ENCODE measurements around the gene POLK. TPM values are rescaled to one million over a fixed set of nuclear protein-coding genes. Genes with fewer than 3 reads are reported as not detected.
"Not testable (repeated sequence)": the region's sequence is repeated elsewhere in the genome, so short reads cannot be mapped to it uniquely, and the experiment has no call there.

Gene POLK
- total RNA-seq, 2 experiments from 2014 or later, result 26.8 to 29.0 TPM

GRCh38 chr5:75529185-75529584 is 17.5 kb downstream of the POLK start:
- no peaks in the 10 kb centered on the region for H3K27me3 Mint-ChIP-seq (ENCODE audit: low read depth)
- H3K36me3 Mint-ChIP-seq (ENCODE audit: low read depth), result peaks cover 25% of the 10 kb centered on the region
- intact Hi-C loops (cut with micrococcal nuclease), result no loop called here
- CTCF ChIA-PET, result no interaction called here
- no peak overlapping the region for H3K27ac Mint-ChIP-seq
- H3K9me3 Mint-ChIP-seq, result peaks cover 6% of the 10 kb centered on the region
- no peak overlapping the region for H3K4me3 Mint-ChIP-seq
- DNase-seq, result no peak
- H3K4me1 Mint-ChIP-seq (ENCODE audit: low read depth), result peaks cover 34% of the 10 kb centered on the region

DNA sequence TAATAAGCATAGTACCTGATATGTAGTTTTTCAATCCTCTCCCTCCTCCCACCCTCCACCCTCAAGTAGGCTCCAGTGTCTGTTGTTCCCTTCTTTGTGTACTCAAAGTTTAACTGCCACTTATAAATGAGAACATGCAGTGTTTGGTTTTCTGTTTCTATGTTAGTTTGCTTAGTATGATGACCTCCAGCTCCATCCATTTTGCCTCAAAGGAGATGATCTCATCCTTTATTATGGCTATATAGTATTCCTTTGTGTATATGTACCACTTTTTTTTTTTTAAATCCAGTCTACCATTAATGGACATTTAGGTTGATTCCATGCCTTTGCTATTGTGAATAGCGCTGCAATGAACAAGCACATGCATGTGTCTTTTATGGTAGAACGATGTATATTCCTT is 20.5 kb downstream of the POLK start:
- Mint-ChIP-seq H3K27ac (no peak overlapping the region), H3K27me3 (ENCODE audit: low read depth) (no peaks in the 10 kb centered on the region), H3K36me3 (ENCODE audit: low read depth) (peaks cover 44% of the 10 kb centered on the region), H3K9me3 (peaks cover 15% of the 10 kb centered on the region), H3K4me1 (ENCODE audit: low read depth) (peaks cover 21% of the 10 kb centered on the region), H3K4me3 (no peak overlapping the region)
- intact Hi-C loops (cut with micrococcal nuclease), result no loop called here
- no peak for DNase-seq
- CTCF ChIA-PET, result no interaction called here

DNA sequence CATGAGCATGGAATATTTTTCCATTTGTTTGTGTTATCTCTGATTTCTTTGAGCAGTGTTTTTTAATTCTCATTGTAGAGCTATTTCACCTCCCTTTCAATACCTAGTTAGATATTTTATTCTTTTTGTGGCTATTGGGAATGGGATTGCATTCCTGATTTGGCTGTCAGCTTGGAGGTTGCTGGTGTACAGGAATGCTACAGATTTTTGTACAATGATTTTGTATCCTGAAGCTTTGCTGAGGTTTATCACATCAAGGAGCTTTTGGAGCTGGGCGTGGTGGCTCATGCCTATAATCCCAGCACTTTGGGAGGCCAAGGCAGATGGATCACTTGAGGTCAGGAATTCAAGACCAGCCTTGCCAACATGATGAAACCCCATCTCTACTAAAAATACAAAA is 22.0 kb downstream of the POLK start:
- H3K27me3 Mint-ChIP-seq (ENCODE audit: low read depth); H3K27ac Mint-ChIP-seq; intact Hi-C loops (cut with micrococcal nuclease); DNase-seq; H3K4me3 Mint-ChIP-seq: not testable (repeated sequence)
- Mint-ChIP-seq H3K36me3 (ENCODE audit: low read depth) (peaks cover 44% of the 10 kb centered on the region), H3K4me1 (ENCODE audit: low read depth) (peaks cover 19% of the 10 kb centered on the region), H3K9me3 (peaks cover 15% of the 10 kb centered on the region)
- CTCF ChIA-PET, result interaction anchor here (0.7 kb wide), 1 partner anchor 59 kb away, joined by 3 read pairs; no protein-coding TSS in a partner anchor

- Mint-ChIP-seq H3K4me3 (no peak overlapping the region), H3K4me1 (ENCODE audit: low read depth) (peaks cover 19% of the 10 kb centered on the region), H3K36me3 (ENCODE audit: low read depth) (peaks cover 42% of the 10 kb centered on the region), H3K9me3 (peaks cover 15% of the 10 kb centered on the region), H3K27ac (no peak overlapping the region), H3K27me3 (ENCODE audit: low read depth) (no peaks in the 10 kb centered on the region)
- no peak for DNase-seq
- intact Hi-C loops (cut with micrococcal nuclease), result no loop called here
- CTCF ChIA-PET, result no interaction called here
Observed at GRCh38 chr5:75534734-75535133, 23.0 kb downstream of the POLK start.

DNA sequence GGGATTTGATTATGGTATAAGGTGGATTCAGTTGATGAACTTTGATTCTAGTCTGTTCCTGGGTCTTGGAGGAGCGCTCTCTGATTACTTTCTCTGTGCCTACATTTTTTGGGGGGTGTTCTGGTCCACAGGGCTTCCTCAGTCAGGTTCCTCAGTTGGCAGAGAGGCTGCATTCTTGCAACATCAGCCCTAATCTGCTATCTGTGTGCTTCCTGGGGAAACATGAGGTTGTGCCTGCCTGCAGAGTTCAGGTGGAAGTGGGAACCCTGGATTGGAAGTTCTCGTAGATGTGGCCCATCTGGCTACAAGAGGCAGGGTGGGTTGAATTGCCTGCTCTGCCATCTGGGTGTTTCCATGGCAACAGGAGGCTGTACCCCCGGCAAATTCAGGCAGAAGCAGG is 24.5 kb downstream of the POLK start:
- no peak overlapping the region for H3K27ac Mint-ChIP-seq
- DNase-seq, result no peak
- H3K4me3 Mint-ChIP-seq, result no peak overlapping the region
- CTCF ChIA-PET, result no interaction called here
- H3K36me3 Mint-ChIP-seq (ENCODE audit: low read depth), result peaks cover 43% of the 10 kb centered on the region
- intact Hi-C loops (cut with micrococcal nuclease), result no loop called here
- H3K9me3 Mint-ChIP-seq, result peaks cover 15% of the 10 kb centered on the region
- H3K4me1 Mint-ChIP-seq (ENCODE audit: low read depth), result peaks cover 17% of the 10 kb centered on the region
- H3K27me3 Mint-ChIP-seq (ENCODE audit: low read depth), result no peaks in the 10 kb centered on the region

DNA sequence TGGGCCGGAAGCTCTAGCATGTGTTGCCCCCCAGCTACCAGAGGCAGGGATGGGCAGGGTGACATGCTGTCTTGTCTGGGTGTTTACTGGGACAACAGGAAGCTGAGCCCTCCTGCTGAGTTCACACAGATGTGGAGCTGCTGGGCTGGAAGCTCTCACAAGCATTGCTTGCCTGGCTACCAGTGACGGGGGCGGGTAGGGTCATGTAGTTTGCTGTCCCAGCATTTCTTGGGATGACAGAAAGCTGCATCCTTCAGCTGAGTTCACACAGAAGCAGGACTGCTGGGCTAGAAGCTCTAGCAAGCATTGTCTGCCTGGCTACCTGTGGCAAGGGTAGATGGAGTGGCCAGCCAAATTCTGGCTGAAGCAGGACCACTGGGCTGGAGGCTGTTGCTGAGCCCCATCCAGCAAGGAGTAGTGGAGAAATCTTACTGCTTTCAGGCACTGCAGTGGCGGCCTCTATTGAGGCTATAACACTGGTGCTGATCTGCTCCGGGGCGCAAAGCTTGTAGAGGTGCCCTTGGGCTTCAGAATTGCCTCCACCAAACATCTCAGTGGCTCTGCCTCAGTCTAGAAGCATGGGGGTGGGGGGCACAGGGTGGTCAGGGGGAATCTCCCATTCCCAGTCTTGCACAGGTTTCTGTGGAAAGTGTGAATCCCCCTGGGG is 25.1 kb downstream of the POLK start:
- Mint-ChIP-seq H3K9me3 (peaks cover 15% of the 10 kb centered on the region), H3K4me3 (no peak overlapping the region), H3K4me1 (ENCODE audit: low read depth) (peaks cover 17% of the 10 kb centered on the region), H3K27me3 (ENCODE audit: low read depth) (no peaks in the 10 kb centered on the region), H3K36me3 (ENCODE audit: low read depth) (peaks cover 41% of the 10 kb centered on the region), H3K27ac (no peak overlapping the region)
- intact Hi-C loops (cut with micrococcal nuclease), result no loop called here
- CTCF ChIA-PET, result no interaction called here
- no peak for DNase-seq

GRCh38 chr5:75538211-75538610 is 26.5 kb downstream of the POLK start:
- Mint-ChIP-seq H3K4me3 (no peak overlapping the region), H3K9me3 (peaks cover 12% of the 10 kb centered on the region), H3K4me1 (ENCODE audit: low read depth) (peaks cover 13% of the 10 kb centered on the region), H3K27ac (no peak overlapping the region), H3K27me3 (ENCODE audit: low read depth) (no peaks in the 10 kb centered on the region), H3K36me3 (ENCODE audit: low read depth) (peaks cover 30% of the 10 kb centered on the region)
- intact Hi-C loops (cut with micrococcal nuclease), result no loop called here
- DNase-seq, result no peak
- CTCF ChIA-PET, result interaction anchor here (0.7 kb wide), 1 partner anchor 315 kb away, joined by 4 read pairs; no protein-coding TSS in a partner anchor

- no peaks in the 10 kb centered on the region for H3K4me1 Mint-ChIP-seq (ENCODE audit: low read depth)
- intact Hi-C loops (cut with micrococcal nuclease), result no loop called here
- no peaks in the 10 kb centered on the region for H3K9me3 Mint-ChIP-seq
- no peak overlapping the region for H3K4me3 Mint-ChIP-seq
- CTCF ChIA-PET, result no interaction called here
- H3K36me3 Mint-ChIP-seq (ENCODE audit: low read depth), result peaks cover 15% of the 10 kb centered on the region
- no peaks in the 10 kb centered on the region for H3K27me3 Mint-ChIP-seq (ENCODE audit: low read depth)
- DNase-seq, result no peak
- no peak overlapping the region for H3K27ac Mint-ChIP-seq
Observed at GRCh38 chr5:75545131-75545530, 33.4 kb downstream of the POLK start.

DNA sequence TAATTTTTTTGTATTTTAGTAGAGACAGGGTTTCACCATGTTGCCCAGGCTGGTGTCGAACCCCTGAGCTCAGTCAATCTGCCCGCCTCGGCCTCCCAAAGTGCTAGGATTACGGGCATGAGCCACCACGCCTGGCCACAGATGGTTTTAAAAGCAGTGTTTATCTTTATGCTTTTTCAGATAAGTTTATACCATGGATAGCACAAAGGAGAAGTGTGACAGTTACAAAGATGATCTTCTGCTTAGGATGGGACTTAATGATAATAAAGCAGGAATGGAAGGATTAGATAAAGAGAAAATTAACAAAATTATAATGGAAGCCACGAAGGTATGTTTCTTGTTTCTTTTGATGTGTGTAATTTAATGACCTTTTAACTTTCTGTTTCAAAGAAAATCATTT is 35.1 kb downstream of the POLK start:
- Mint-ChIP-seq H3K9me3 (no peaks in the 10 kb centered on the region), H3K4me1 (ENCODE audit: low read depth) (no peaks in the 10 kb centered on the region), H3K27ac (no peak overlapping the region), H3K36me3 (ENCODE audit: low read depth) (peaks cover 21% of the 10 kb centered on the region), H3K27me3 (ENCODE audit: low read depth) (no peaks in the 10 kb centered on the region), H3K4me3 (no peak overlapping the region)
- intact Hi-C loops (cut with micrococcal nuclease), result no loop called here
- CTCF ChIA-PET, result no interaction called here
- no peak for DNase-seq

GRCh38 chr5:75547812-75548211 is 36.1 kb downstream of the POLK start:
- DNase-seq, result no peak
- intact Hi-C loops (cut with micrococcal nuclease), result no loop called here
- no peaks in the 10 kb centered on the region for H3K27me3 Mint-ChIP-seq (ENCODE audit: low read depth)
- H3K27ac Mint-ChIP-seq, result no peak overlapping the region
- H3K4me1 Mint-ChIP-seq (ENCODE audit: low read depth), result no peaks in the 10 kb centered on the region
- CTCF ChIA-PET, result no interaction called here
- no peaks in the 10 kb centered on the region for H3K9me3 Mint-ChIP-seq
- no peak overlapping the region for H3K4me3 Mint-ChIP-seq
- H3K36me3 Mint-ChIP-seq (ENCODE audit: low read depth), result peaks cover 25% of the 10 kb centered on the region

DNA sequence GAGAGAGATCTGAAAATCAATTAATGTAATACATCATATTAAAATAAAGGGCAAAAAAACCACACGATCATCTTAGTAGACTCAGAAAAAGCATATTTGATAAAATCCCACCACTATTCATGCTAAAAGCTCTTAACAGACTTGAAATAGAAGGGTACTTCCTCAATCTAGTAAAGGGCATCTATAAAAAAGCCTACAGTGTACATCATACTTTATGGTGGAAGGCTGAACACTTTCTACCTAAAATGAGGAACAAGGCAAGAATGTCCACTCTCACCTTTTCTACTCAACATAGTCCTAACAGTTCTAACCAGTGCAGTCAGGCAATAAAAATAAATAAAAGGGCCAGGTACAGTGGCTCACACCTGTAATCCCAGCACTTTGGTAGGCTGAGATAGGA is 38.9 kb downstream of the POLK start:
- DNase-seq, result no peak
- Mint-ChIP-seq H3K4me1 (ENCODE audit: low read depth) (no peaks in the 10 kb centered on the region), H3K36me3 (ENCODE audit: low read depth) (peaks cover 33% of the 10 kb centered on the region), H3K27me3 (ENCODE audit: low read depth) (no peaks in the 10 kb centered on the region), H3K9me3 (no peaks in the 10 kb centered on the region), H3K4me3 (no peak overlapping the region), H3K27ac (no peak overlapping the region)
- CTCF ChIA-PET, result no interaction called here
- intact Hi-C loops (cut with micrococcal nuclease), result no loop called here

DNA sequence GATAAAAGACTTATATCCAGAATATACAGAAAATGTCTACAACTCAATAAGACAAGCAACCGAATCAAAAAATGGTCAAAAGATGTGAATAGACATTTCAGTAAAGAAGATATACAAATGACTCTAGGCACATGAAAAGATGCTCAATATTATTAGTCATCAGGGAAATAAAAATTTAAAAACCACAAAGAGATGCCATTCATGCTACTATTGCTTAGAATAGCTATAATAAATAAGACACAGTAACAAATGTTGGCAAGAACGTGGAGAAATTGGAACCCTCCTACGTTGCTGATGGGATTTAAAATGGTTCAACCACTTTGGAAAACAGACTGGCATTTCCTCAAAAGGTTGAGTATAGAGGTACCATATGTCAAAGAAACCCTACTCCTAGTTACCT is 39.8 kb downstream of the POLK start:
- no peaks in the 10 kb centered on the region for H3K27me3 Mint-ChIP-seq (ENCODE audit: low read depth)
- CTCF ChIA-PET, result interaction anchor here (1.6 kb wide), 1 partner anchor 9 kb away, joined by 3 read pairs; no protein-coding TSS in a partner anchor
- peaks cover 4% of the 10 kb centered on the region for H3K4me1 Mint-ChIP-seq (ENCODE audit: low read depth)
- no peaks in the 10 kb centered on the region for H3K9me3 Mint-ChIP-seq
- no peak overlapping the region for H3K27ac Mint-ChIP-seq
- peaks cover 38% of the 10 kb centered on the region for H3K36me3 Mint-ChIP-seq (ENCODE audit: low read depth)
- DNase-seq, result no peak
- intact Hi-C loops (cut with micrococcal nuclease), result no loop called here
- no peak overlapping the region for H3K4me3 Mint-ChIP-seq

- H3K4me3 Mint-ChIP-seq, result no peak overlapping the region
- no peak overlapping the region for H3K27ac Mint-ChIP-seq
- H3K9me3 Mint-ChIP-seq, result no peaks in the 10 kb centered on the region
- intact Hi-C loops (cut with micrococcal nuclease), result no loop called here
- H3K27me3 Mint-ChIP-seq (ENCODE audit: low read depth), result no peaks in the 10 kb centered on the region
- CTCF ChIA-PET, result interaction anchor here (1.0 to 1.6 kb wide), 2 partner anchors 10 to 130 kb away, joined by 3 read pairs; no protein-coding TSS in a partner anchor
- DNase-seq, result no peak
- peaks cover 12% of the 10 kb centered on the region for H3K4me1 Mint-ChIP-seq (ENCODE audit: low read depth)
- H3K36me3 Mint-ChIP-seq (ENCODE audit: low read depth), result peaks cover 50% of the 10 kb centered on the region
Observed at GRCh38 chr5:75552764-75553163, 41.1 kb downstream of the POLK start.

All from activated naive CD4-positive, alpha-beta T cell treated with anti-CD3 and anti-CD28 coated beads for 36 hours (primary cell).